C4-2B (cell line): Measurements from ENCODE around the gene CCDC15.

Experiments used
- CTCF ChIP-seq: fragments of 450-650 bp; conservative IDR thresholded peaks from 2 replicates; pipeline ENCODE4 v1.5.1; 2017; ENCODE audit warnings: mild to moderate bottlenecking
- ZFX ChIP-seq: fragments of 450-650 bp; IDR thresholded peaks from 2 replicates; pipeline ENCODE4 v1.6.1; 2017

GRCh38 chr11:124923296-124923695 is 30.7 kb upstream of the CCDC15 start:
- no peak for TF ChIP-seq CTCF
- TF ChIP-seq ZFX: no peak
